GM18507 (cell line): ENCODE results near the gene CNEP1R1.
"Not testable (repeated sequence)": the region's sequence is repeated elsewhere in the genome, so short reads cannot be mapped to it uniquely, and the experiment has no call there.

Experiments
- DNase-seq: peaks from one replicate; pipeline ENCODE4 v3.0.0; 2011; ENCODE audit warnings: low read depth; ENCODE audit not compliant: insufficient read length; ENCODE audit errors: extremely low spot score
- FAIRE-seq: peaks from 2 replicates; lab custom pipeline; 2011; peaks lifted over from hg19 to GRCh38; lab: Jason Lieb, UNC

Gene CNEP1R1

GRCh38 chr16:50014211-50014610 lies 10.8 kb upstream of the CNEP1R1 start:
- FAIRE-seq, DNase-seq: not testable (repeated sequence)

- FAIRE-seq (peak; percentile 79), DNase-seq (no peak)
Measured at GRCh38 chr16:50015631-50016030, 9.4 kb upstream of the CNEP1R1 start.

DNA sequence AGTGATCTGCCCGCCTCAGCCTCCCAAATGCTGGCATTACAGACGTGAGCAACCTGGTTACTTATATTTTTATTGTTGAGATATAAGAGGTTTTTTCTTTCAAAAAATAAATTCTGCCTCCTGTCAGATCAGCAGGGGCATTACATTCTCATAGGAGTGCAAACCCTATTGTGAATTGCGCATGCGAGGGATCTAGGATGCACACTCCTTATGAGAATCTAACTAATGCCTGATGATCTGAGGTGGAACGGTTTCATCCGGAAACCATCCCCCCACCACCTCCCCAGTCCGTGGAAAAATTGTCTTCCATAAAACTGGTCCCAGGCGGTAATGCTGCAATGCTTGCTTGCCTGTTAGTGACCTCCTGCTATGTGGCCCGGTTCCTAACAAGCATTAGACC lies 7.5 kb upstream of the CNEP1R1 start:
- no peak for FAIRE-seq
- no peak for DNase-seq

DNA sequence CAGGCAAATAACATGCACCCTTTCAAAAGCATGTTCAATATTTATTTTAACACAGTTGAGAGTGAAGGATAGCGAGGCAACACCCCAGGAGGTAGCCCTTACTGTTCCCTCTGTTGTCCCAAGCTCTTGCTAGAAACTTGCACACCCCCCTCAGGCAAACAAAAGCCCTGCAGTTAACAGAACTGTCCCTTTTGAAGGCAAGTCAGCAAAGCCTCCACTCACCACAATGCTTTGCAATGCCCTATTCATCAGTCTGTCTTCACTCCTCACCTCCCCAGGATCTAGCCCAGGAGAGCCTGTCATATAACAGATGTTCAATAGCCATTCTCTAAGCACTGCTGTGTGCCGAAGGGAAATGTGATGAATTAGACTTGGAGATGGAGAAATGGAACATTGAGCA lies 3.5 kb upstream of the CNEP1R1 start:
- FAIRE-seq (no peak), DNase-seq (no peak)

- DNase-seq (no peak), FAIRE-seq (no peak)
Measured at GRCh38 chr16:50023641-50024040, 1.4 kb upstream of the CNEP1R1 start.

DNA sequence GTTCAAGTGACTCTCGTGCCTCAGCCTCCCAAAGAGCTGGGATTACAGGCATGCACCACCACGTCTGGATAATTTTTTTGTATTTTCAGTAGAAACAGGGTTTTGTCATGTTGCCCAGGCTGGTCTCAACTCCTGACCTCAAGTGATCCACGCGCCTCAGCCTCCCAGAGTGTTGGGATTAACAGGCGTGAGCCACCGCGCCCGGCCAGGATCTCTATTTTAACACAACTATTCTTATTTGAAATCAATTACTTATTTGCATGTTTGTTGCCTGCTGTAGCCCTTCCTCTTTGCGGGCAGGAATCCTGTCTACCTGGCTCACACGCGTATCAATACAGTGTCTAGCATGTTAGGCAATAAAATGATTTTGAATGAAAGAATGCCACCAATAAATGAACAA lies 818 bp upstream of the CNEP1R1 start:
- DNase-seq (no peak), FAIRE-seq (no peak)

- DNase-seq (no peak), FAIRE-seq (no peak)
Measured at GRCh38 chr16:50025537-50025931, 509 bp downstream of the CNEP1R1 start.

DNA sequence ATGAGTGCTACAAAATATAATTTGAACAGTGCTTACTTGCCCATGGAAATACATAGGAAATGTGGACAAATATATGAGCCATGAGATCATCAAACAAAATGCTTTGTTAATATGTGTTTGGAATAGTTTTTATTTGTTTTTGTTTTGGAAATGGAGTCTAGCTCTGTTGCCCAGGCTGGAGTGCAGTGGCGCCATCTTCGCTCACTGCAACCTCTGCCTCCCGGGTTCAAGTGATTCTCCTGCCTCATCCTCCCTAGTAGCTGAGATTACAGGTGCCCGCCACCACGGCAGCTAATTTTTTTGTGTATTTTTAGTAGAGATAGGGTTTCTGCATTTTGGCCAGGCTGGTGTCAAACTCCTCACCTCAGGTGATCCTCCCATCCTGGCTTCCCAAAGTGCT lies 2.8 kb downstream of the CNEP1R1 start:
- DNase-seq, result no peak
- no peak for FAIRE-seq

GRCh38 chr16:50035468-50035992 lies 10.5 kb downstream of the CNEP1R1 start:
- FAIRE-seq (no peak), DNase-seq (no peak)

- no peak for FAIRE-seq
- no peak for DNase-seq
Measured at GRCh38 chr16:50036426-50036825, 11.4 kb downstream of the CNEP1R1 start.

DNA sequence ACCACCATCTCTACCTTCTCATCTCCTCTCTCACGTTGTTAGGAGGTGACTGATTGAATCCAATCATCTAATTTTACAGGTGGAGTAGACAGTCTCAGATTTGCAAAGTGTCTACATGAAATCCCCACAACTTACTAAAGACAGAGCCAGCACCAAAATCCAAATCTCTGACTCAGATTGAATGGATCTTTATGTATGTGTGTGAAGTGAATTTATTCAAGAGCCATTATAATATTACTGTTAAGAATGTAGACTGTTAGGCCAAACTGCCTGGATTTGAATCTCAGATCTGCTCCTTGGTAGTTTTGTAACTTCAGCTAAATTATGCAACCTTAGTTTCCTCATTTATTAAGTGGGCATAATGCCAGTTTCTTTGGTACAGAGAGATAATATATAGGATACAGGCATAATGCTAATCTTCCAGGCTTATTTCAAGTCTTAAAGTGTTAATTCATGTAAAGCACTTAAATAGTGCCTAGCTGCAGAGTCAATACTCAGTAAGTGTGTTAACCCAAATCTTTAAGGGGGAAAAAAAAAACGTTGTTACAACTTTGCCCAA lies 12.7 kb downstream of the CNEP1R1 start:
- FAIRE-seq (no peak), DNase-seq (no peak)

GRCh38 chr16:50038286-50038685 lies 13.3 kb downstream of the CNEP1R1 start:
- DNase-seq (no peak), FAIRE-seq (no peak)

DNA sequence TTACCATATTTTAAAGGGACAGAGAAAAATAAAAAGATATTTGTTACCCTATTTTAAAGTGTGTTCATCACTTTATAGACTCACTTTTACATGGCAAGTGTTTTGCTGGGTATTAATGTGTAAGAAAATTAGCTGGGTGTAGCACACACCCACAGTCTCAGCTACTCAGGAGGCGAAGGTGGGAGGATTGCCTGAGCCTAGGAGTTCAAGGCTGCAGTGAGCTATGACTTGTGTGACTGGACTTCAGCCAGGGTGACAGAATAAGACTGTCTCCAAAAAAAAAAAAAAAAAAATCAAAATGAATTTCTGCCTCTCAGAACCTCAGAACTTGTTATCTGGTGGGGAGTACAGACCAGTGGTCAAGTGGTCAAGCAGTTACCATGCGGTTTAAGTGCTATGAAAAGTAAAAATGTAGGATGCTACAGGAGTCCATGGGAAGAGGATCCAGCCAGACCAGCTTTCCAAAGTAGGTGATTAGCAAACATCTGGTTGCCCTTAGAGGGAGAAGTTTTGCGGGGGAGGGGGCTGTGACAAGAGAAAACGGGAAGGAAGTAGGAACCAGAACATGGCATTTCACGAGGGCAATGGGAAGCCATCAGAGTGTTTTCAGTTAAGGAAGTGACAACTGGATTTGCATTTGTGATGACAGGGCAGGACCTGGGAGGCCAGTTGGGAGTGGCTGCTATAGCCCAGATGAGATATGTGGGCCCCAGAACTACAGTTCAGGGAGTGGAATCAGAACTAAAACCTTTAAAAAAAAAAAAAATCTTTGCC lies 13.9 kb downstream of the CNEP1R1 start:
- no peak for DNase-seq

GRCh38 chr16:50040018-50040417 lies 15.0 kb downstream of the CNEP1R1 start:
- DNase-seq, result no peak
- no peak for FAIRE-seq

More for the DNA sequence above, 13.9 kb downstream of the CNEP1R1 start:
- no peak for FAIRE-seq

GRCh38 chr16:50040710-50041109 lies 15.7 kb downstream of the CNEP1R1 start:
- FAIRE-seq (no peak), DNase-seq (no peak)

DNA sequence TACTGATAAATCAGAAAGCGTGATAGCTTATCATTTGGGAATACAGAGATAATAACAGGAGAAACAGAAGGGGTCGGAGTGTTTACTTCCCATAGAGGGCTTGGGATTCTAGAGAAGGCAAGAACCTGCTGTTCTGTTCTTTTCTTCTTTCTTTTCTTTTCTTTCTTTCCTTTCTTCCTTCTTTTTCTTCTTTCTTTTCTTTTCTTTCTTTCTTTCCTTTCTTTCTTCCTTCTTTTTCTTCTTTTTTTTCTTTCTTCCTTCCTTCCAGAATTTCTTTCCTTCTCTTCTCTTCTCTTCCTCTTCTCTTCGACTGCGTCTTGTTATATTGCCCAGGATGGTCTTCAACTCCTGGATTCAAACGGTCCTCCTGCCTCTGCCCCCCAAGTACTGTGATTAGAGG lies 18.3 kb downstream of the CNEP1R1 start:
- no peak for FAIRE-seq
- DNase-seq, result no peak

GRCh38 chr16:50045412-50045811 lies 20.4 kb downstream of the CNEP1R1 start:
- DNase-seq, result no peak
- no peak for FAIRE-seq

DNA sequence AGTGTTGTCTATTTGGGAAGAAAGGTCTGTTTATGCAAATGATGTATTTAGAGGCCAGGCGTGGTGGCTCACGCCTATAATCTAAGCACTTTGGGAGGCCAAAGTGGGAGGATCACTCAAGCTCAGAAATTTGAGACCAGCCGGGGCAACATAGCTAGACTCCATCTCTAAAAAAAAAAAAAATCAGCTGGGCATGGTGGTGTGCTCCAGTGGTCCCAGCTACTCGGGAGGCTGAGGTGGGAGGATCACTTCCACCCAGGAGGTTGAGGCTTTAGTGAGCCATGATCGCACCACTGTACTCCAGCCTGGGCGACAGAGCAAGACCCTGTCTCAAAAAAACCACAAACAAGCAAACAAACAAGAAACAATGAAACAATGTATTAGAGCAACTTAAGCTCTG lies 21.8 kb downstream of the CNEP1R1 start:
- no peak for FAIRE-seq

DNA sequence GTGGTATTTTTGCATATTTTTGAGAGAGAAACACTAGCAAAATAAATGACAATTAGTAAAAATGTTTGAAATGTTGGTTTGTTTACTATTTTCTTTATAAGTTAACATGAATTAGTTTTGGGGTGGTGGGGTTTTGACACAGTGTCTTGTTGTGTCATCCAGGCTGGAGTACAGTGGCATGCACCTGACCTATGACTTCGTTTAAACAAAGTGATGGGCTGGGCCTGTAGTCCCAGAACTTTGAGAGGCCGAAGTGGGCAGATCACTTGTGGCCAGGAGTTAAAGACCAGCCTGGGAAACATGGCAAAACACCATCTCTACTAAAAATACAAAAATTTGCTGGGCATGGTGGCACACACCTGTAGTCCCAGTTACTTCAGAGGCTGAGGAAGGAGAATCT lies 22.8 kb downstream of the CNEP1R1 start:
- no peak for DNase-seq
- no peak for FAIRE-seq

More for the DNA sequence above, 21.8 kb downstream of the CNEP1R1 start:
- DNase-seq, result no peak

- DNase-seq (no peak), FAIRE-seq (no peak)
Measured at GRCh38 chr16:50050802-50051201, 25.8 kb downstream of the CNEP1R1 start.

DNA sequence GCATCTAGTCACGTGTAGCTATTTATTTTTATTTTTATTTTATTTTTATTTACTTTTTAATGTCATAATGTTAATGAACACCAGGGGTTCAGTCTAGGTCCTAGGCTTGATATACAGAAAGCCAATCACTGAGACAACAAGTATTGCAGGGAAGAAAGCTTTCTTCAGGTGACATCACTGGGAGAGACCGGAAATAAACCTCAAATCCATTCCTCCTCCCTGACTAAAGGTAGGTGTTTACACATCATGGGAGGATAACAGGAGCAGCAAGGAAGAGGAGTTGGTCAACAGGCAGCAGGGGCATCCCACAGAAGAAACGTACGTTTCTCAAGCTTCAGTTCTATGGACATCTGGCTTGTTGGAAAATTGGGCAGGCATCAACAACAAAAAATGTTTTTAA lies 31.2 kb downstream of the CNEP1R1 start:
- FAIRE-seq, result no peak
- no peak for DNase-seq
